Endothelial cell of umbilical vein (primary cell): ENCODE data around the gene PDE6B. TPM values are rescaled to one million over a fixed set of nuclear protein-coding genes. Genes with fewer than 3 reads are reported as not detected.

ENCODE experiments used
- BruUV-seq: library from RNA; stranded (reverse); fragments of 400-500 nt; replicated peaks from 2 replicates; lab custom pipeline; 2021; lab: Mats Ljungman, UMichigan
- CTCF ChIA-PET: fragments of 300-600, 350-600 bp; sonication (Branson Sonifier 250); formaldehyde crosslinking; loops from one replicate; lab custom pipeline; 2021; ENCODE audit warnings: antibody characterized with exemption, inconsistent platforms; lab: Charles Lee
- POLR2A ChIA-PET: fragments of 300-600, 350-600 bp; sonication (Branson Sonifier 250); formaldehyde crosslinking; loops from one replicate; lab custom pipeline; 2021; ENCODE audit warnings: antibody characterized with exemption, inconsistent platforms; lab: Charles Lee
- DNase-seq: peaks from one replicate; pipeline ENCODE4 v3.0.0-alpha.2; 2011; ENCODE audit warnings: low read depth, low spot score
- FAIRE-seq: peaks from 2 replicates; lab custom pipeline; 2011; peaks lifted over from hg19 to GRCh38; lab: Jason Lieb, UNC
- H2AFZ ChIP-seq: 2 replicates; pipeline ENCODE4 v1.6.0; 2012; ENCODE audit warnings: low read depth, low read length, control low read depth, inconsistent platforms
- H3K27ac ChIP-seq: 2 replicates; pipeline ENCODE4 v1.5.1; 2011; ENCODE audit warnings: low read depth, mild to moderate bottlenecking, control low read depth, low read length, moderate library complexity; ENCODE audit not compliant: insufficient read depth
- H3K27me3 ChIP-seq, 2 experiments: 2 replicates each; pipeline versions ENCODE4 v1.6.0 to v1.6.1; 2011; ENCODE audit warnings: low read length in 2 of 2, mixed read lengths in 1 of 2; ENCODE audit not compliant: control insufficient read depth in 2 of 2, insufficient read depth in 2 of 2
- H3K36me3 ChIP-seq, 2 experiments: 2 replicates in 1 of 2; 3 replicates in 1 of 2; pipeline ENCODE4 v1.5.1; 2011; ENCODE audit warnings: low read length in 2 of 2, mild to moderate bottlenecking in 1 of 2, moderate library complexity in 1 of 2; ENCODE audit not compliant: control insufficient read depth in 2 of 2, insufficient read depth in 2 of 2; ENCODE audit errors: extremely low read depth in 1 of 2
- H3K4me1 ChIP-seq: 3 replicates; pipeline ENCODE4 v1.5.1; 2011; ENCODE audit warnings: mild to moderate bottlenecking, low read length; ENCODE audit not compliant: control insufficient read depth, insufficient read depth; ENCODE audit errors: extremely low read depth
- H3K4me2 ChIP-seq: 2 replicates; pipeline ENCODE4 v1.6.1; 2011; ENCODE audit warnings: low read length, control low read depth, mixed read lengths; ENCODE audit not compliant: insufficient read depth
- H3K4me3 ChIP-seq, 3 experiments: fragments of 200-600 bp in 1 of 3; sonication (generic), shearing (Covaris generic) in 1 of 3; replicated peaks in 1 of 3; 2 replicates each; pipeline ENCODE4 v1.5.1; 2011 to 2016; ENCODE audit warnings: control low read depth in 3 of 3, low read length in 3 of 3, mild to moderate bottlenecking in 2 of 3, inconsistent platforms in 1 of 3, low read depth in 1 of 3, moderate library complexity in 1 of 3; ENCODE audit not compliant: insufficient read depth in 1 of 3
- H3K79me2 ChIP-seq: 2 replicates; pipeline ENCODE4 v1.6.0; 2012; ENCODE audit warnings: low read length, inconsistent platforms; ENCODE audit not compliant: control insufficient read depth, insufficient read depth
- H3K9ac ChIP-seq: replicated peaks from 2 replicates; pipeline ENCODE3; 2011; ENCODE audit warnings: low read length, control low read depth; ENCODE audit not compliant: insufficient read depth; ENCODE audit errors: extremely low read depth
- H3K9me1 ChIP-seq: replicated peaks from 3 replicates; pipeline ENCODE4 v1.6.0; 2011; ENCODE audit warnings: mild to moderate bottlenecking, low read length; ENCODE audit not compliant: control insufficient read depth, insufficient read depth; ENCODE audit errors: extremely low read depth
- H3K9me3 ChIP-seq: replicated peaks from 2 replicates; pipeline ENCODE4 v1.5.1; 2012; ENCODE audit warnings: low read length, inconsistent platforms; ENCODE audit not compliant: control insufficient read depth, insufficient read depth
- H4K20me1 ChIP-seq: replicated peaks from 2 replicates; pipeline ENCODE3; 2011; ENCODE audit warnings: mild to moderate bottlenecking, low read length; ENCODE audit not compliant: control insufficient read depth, insufficient read depth; ENCODE audit errors: extremely low read depth
- EZH2 ChIP-seq: IDR thresholded peaks from 2 replicates; pipeline ENCODE4 v1.6.1; 2012; ENCODE audit warnings: borderline replicate concordance, low read depth, mild to moderate bottlenecking, moderate library complexity, low read length, inconsistent platforms; ENCODE audit not compliant: severe bottlenecking
- FOS ChIP-seq: IDR thresholded peaks from 2 replicates; pipeline ENCODE4 v1.6.1; 2011; ENCODE audit warnings: mild to moderate bottlenecking, low read length, moderate library complexity, borderline replicate concordance; ENCODE audit not compliant: insufficient read depth
- GATA2 ChIP-seq: IDR thresholded peaks from 2 replicates; pipeline ENCODE4 v1.7.0; 2011; ENCODE audit warnings: low read depth, mild to moderate bottlenecking, moderate library complexity, mixed read lengths, low read length; ENCODE audit not compliant: insufficient read length, insufficient read depth
- JUN ChIP-seq: IDR thresholded peaks from 2 replicates; pipeline ENCODE4 v1.6.1; 2011; ENCODE audit warnings: borderline replicate concordance, low read depth; ENCODE audit not compliant: insufficient read length, insufficient read depth
- MYC ChIP-seq: IDR thresholded peaks from one replicate; pipeline ENCODE4 v1.6.1; 2011; ENCODE audit warnings: mild to moderate bottlenecking, low read depth, low read length
- POLR2A ChIP-seq: IDR thresholded peaks from 2 replicates; pipeline ENCODE4 v1.6.1; 2012; ENCODE audit warnings: low read depth, mild to moderate bottlenecking, control low read depth, low read length
- POLR2AphosphoS5 ChIP-seq: IDR thresholded peaks from 2 replicates; pipeline ENCODE4 v1.6.1; 2012; ENCODE audit warnings: low read depth, mild to moderate bottlenecking, control low read depth, low read length, moderate library complexity; ENCODE audit not compliant: insufficient read depth
- dilution Hi-C: fragments of 300-500 bp; cut with MboI; formaldehyde crosslinking; loops from one replicate; pipeline ENCODE4 v1.15.0; 2019; ENCODE audit warnings: low sequenced_read_pairs; ENCODE audit not compliant: extremely low pct_ligation_motif_present
- intact Hi-C: fragments of 100-400 bp; cut with micrococcal nuclease; formaldehyde crosslinking; loops from one replicate; pipeline ENCODE4 v1.10.0; 2022
- polyA plus RNA-seq, 4 experiments: library from polyadenylated mRNA; depleted of rRNA in 3 of 4; stranded (reverse) in 3 of 4; unstranded in 1 of 4; fragments of >200 nt; gene quantifications; 2 replicates each; pipeline versions ENCODE4 v1.2.1 to v1.2.3, GENCODE V29; 2011 to 2012; ENCODE audit warnings: missing spikeins in 1 of 4
- total RNA-seq: library from RNA; stranded (reverse); gene quantifications from 2 replicates; pipeline ENCODE4 v1.2.3, GENCODE V29; 2021
- TF ChIP-seq, protein P1 (sequence below), 2 donors: IDR thresholded peaks; 1 replicate in 1 of 2; 2 replicates in 1 of 2; pipeline ENCODE4 v1.5.1; 2011; ENCODE audit warnings: low read length in 2 of 2, mild to moderate bottlenecking in 2 of 2, moderate library complexity in 2 of 2, control low read depth in 1 of 2, inconsistent platforms in 1 of 2, low read depth in 1 of 2; ENCODE audit not compliant: insufficient read depth in 1 of 2; ENCODE audit errors: extremely low read depth in 1 of 2
- TF ChIP-seq, protein P2 (sequence below): IDR thresholded peaks from 2 replicates; pipeline ENCODE4 v1.6.1; 2011; ENCODE audit not compliant: insufficient read depth, insufficient read length

Gene PDE6B
- total and polyA plus RNA-seq, 2 donors (not counting 3 experiments of a cell fraction or from before 2014, with no cell fraction given) = 0.77 to 1.8 TPM

DNA sequence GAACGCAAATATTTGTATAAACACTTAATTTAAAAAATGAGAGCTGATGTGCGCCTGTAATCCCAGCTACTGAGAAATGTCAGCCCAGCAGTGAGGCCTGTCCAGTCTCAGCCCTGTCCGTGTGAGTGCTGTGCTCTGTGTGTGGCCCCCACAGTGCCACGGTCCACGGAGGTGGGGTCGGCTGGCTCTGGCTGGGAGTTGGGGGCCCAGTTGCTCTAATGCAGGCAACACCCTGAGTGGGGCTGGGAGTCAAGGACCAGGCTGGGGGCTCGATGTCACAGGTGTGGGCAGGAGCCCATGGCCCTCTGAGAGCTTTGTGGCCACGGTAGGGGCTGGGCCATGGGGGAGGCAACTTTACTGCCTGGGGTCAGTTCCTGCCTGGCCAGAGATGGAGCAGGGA, 93.1 kb downstream of the PDE6B start:
- CTCF ChIA-PET = interaction anchor here (0.7 kb wide), 1 partner anchor 24 kb away, joined by 3 read pairs; no protein-coding TSS in a partner anchor

More for the DNA sequence above, 93.1 kb downstream of the PDE6B start:
- FAIRE-seq (no peak), DNase-seq (no peak)
- intact Hi-C loops (no loop called here), dilution Hi-C loops (no loop called here)
- no peak overlapping the region for H3K9ac ChIP-seq
- H3K27ac ChIP-seq = no peak overlapping the region
- H2AFZ ChIP-seq = no peak overlapping the region
- H3K9me3 ChIP-seq = no peaks in the 10 kb centered on the region
- H3K4me3 ChIP-seq = no peak overlapping the region
- peaks cover 8% of the 10 kb centered on the region for H3K4me1 ChIP-seq
- POLR2A ChIA-PET = no interaction called here
- H3K4me2 ChIP-seq = no peak overlapping the region
- H4K20me1 ChIP-seq = no peaks in the 10 kb centered on the region
- H3K27me3 ChIP-seq = no peaks in the 10 kb centered on the region
- peaks cover 4 to 8% of the 10 kb centered on the region in 2 experiments for H3K36me3 ChIP-seq
- no peaks in the 10 kb centered on the region for H3K9me1 ChIP-seq
- peaks cover 80% of the 10 kb centered on the region for H3K79me2 ChIP-seq
- TF ChIP-seq POLR2AphosphoS5 (no peak), JUN (no peak), MYC (no peak), GATA2 (no peak), POLR2A (no peak), FOS (no peak), EZH2 (no peak)
- TF ChIP-seq, protein P1, sequence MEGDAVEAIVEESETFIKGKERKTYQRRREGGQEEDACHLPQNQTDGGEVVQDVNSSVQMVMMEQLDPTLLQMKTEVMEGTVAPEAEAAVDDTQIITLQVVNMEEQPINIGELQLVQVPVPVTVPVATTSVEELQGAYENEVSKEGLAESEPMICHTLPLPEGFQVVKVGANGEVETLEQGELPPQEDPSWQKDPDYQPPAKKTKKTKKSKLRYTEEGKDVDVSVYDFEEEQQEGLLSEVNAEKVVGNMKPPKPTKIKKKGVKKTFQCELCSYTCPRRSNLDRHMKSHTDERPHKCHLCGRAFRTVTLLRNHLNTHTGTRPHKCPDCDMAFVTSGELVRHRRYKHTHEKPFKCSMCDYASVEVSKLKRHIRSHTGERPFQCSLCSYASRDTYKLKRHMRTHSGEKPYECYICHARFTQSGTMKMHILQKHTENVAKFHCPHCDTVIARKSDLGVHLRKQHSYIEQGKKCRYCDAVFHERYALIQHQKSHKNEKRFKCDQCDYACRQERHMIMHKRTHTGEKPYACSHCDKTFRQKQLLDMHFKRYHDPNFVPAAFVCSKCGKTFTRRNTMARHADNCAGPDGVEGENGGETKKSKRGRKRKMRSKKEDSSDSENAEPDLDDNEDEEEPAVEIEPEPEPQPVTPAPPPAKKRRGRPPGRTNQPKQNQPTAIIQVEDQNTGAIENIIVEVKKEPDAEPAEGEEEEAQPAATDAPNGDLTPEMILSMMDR (IDR thresholded peaks at IDR 0.05; ENCODE audit: extremely low read depth in 1 of 2, insufficient read depth in 1 of 2, low read depth in 1 of 2, low read length in 2 of 2) = no peak
- TF ChIP-seq, protein P2, sequence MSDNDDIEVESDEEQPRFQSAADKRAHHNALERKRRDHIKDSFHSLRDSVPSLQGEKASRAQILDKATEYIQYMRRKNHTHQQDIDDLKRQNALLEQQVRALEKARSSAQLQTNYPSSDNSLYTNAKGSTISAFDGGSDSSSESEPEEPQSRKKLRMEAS = no peak
- no TSS peak for BruUV-seq

Other genes with a start within 250 kb of the PDE6B start
- gene ZNF721, start 126.4 kb upstream of the PDE6B start, total RNA-seq = 21.3 and 21.7 TPM in 2 replicates
- gene ZNF721, start 126.4 kb upstream of the PDE6B start, polyA plus RNA-seq = 4.0 and 5.5 TPM in 2 replicates
- 59.0 and 59.1 TPM in 2 replicates for gene PIGG, start 126.4 kb upstream of the PDE6B start, total RNA-seq
- gene PIGG, start 126.4 kb upstream of the PDE6B start, polyA plus RNA-seq = 62.2 and 64.7 TPM in 2 replicates
- gene TMEM271, start 49.3 kb upstream of the PDE6B start, total RNA-seq = not detected in 2 replicates
- not detected in 2 replicates for gene TMEM271, start 49.3 kb upstream of the PDE6B start, polyA plus RNA-seq
- gene ATP5ME, start 48.7 kb downstream of the PDE6B start, total RNA-seq = 303 and 310 TPM in 2 replicates
- gene ATP5ME, start 48.7 kb downstream of the PDE6B start, polyA plus RNA-seq = 244 and 304 TPM in 2 replicates
- 13.4 and 15.5 TPM in 2 replicates for gene MYL5, start 49.0 kb downstream of the PDE6B start, total RNA-seq
- 12.3 and 14.2 TPM in 2 replicates for gene MYL5, start 49.0 kb downstream of the PDE6B start, polyA plus RNA-seq
- 5.0 and 11.5 TPM in 2 replicates for gene SLC49A3, start 63.6 kb downstream of the PDE6B start, total RNA-seq
- gene SLC49A3, start 63.6 kb downstream of the PDE6B start, polyA plus RNA-seq = 4.2 and 4.6 TPM in 2 replicates
- 69.2 and 70.2 TPM in 2 replicates for gene PCGF3, start 80.3 kb downstream of the PDE6B start, total RNA-seq
- gene PCGF3, start 80.3 kb downstream of the PDE6B start, polyA plus RNA-seq = 91.8 and 95.3 TPM in 2 replicates
- gene CPLX1, start 200.6 kb downstream of the PDE6B start, total RNA-seq = 1.3 and 1.8 TPM in 2 replicates
- 1.0 and 1.4 TPM in 2 replicates for gene CPLX1, start 200.6 kb downstream of the PDE6B start, polyA plus RNA-seq